Left ventricle myocardium inferior (tissue), 1 donor: Measurements from ENCODE around the gene EPN2. TPM values are rescaled to one million over a fixed set of nuclear protein-coding genes. Genes with fewer than 3 reads are reported as not detected.

Experiments
- DNase-seq: peaks from one replicate; pipeline ENCODE4 v3.0.0-alpha.2; 2020
- H3K27ac ChIP-seq: fragments of 200-600 bp; replicated peaks from 2 replicates; pipeline ENCODE4 v1.8.0; 2021
- H3K27me3 ChIP-seq: fragments of 200-600 bp; 2 replicates; pipeline ENCODE4 v1.8.0; 2021; ENCODE audit warnings: low read depth
- H3K36me3 ChIP-seq: fragments of 200-600 bp; 2 replicates; pipeline ENCODE4 v1.8.0; 2021
- H3K4me1 ChIP-seq: fragments of 200-600 bp; 2 replicates; pipeline ENCODE4 v1.8.0; 2021
- H3K4me3 ChIP-seq: fragments of 200-600 bp; 2 replicates; pipeline ENCODE4 v1.8.0; 2021; ENCODE audit warnings: mild to moderate bottlenecking, moderate library complexity
- H3K9me3 ChIP-seq: fragments of 200-600 bp; replicated peaks from 2 replicates; pipeline ENCODE4 v1.8.0; 2021
- CTCF ChIP-seq: fragments of 200-600 bp; IDR thresholded peaks from 2 replicates; pipeline ENCODE4 v1.8.0; 2021; ENCODE audit warnings: antibody characterized with exemption, mild to moderate bottlenecking, borderline replicate concordance
- intact Hi-C: fragments of 100-400 bp; cut with micrococcal nuclease; formaldehyde crosslinking; loops from one replicate; pipeline ENCODE4 v1.11.0; 2022
- total RNA-seq: library from RNA; stranded (reverse); fragmentation: NEBNext Ultra II Directional; extraction: Animal tissue kit (Norgen Biotek cat#: 25700); gene quantifications from one replicate; pipeline ENCODE4 v1.2.1, GENCODE V29; 2021
- donor health status: DM: no; HTN: yes; CAD: no; lungs with severe emphysema.

Gene EPN2
- total RNA-seq, 1 donor from 2014 or later: 71.7 TPM

DNA sequence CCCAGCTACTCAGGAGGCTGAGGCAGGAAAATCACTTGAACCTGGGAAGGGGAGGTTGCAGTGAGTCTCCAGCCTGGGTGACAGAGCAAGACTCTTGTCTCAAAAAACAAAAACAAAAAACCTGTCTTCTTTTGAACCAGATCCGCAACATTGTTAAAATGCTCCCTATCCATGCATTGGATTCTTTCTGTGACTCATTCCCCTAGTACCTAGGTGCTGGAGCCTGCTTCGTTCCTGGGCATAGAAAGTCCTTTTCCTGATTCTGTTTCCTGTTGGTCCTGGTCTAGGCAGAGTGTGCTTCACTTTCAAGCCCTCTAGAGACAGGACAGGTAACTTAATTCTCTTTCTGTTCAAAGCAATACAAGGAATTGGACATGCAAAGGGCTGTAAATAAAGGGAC is 5.2 kb downstream of the EPN2 start:
- intact Hi-C loops: no loop called here
- DNase-seq: no peak
- H3K36me3 ChIP-seq: no peaks in the 10 kb centered on the region
- no peak overlapping the region for H3K4me3 ChIP-seq
- H3K9me3 ChIP-seq: no peaks in the 10 kb centered on the region
- no peaks in the 10 kb centered on the region for H3K27me3 ChIP-seq
- H3K4me1 ChIP-seq: peaks cover 98% of the 10 kb centered on the region
- TF ChIP-seq CTCF: no peak
- H3K27ac ChIP-seq: peak overlapping the region; percentile 60

GRCh38 chr17:19242926-19243325 is 5.8 kb downstream of the EPN2 start:
- H3K27ac ChIP-seq: peak overlapping the region; percentile 60
- H3K4me1 ChIP-seq: peaks cover 98% of the 10 kb centered on the region
- TF ChIP-seq CTCF: no peak
- H3K27me3 ChIP-seq: no peaks in the 10 kb centered on the region
- intact Hi-C loops: no loop called here
- no peak for DNase-seq
- no peaks in the 10 kb centered on the region for H3K9me3 ChIP-seq
- no peaks in the 10 kb centered on the region for H3K36me3 ChIP-seq
- no peak overlapping the region for H3K4me3 ChIP-seq

DNA sequence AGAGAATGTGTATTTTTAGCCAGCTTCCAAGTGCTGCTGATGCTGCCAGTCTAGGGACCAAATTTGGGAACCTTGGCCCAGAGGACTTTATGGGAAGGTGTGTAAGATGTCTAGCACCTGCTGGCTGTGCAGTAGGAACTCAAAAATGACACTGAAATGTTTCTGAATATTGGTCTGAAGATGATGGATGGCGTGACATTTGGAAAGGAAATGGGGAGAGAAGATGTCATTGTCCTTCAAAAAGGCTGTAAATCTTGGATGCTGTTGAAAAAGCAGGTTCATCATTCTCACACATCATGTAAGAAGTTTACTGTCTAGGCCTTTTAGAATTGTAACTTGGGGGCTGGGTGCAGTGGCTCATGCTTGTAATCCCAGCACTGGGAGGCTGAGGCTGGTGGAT is 6.7 kb downstream of the EPN2 start:
- no peak for DNase-seq
- peaks cover 99% of the 10 kb centered on the region for H3K4me1 ChIP-seq
- H3K36me3 ChIP-seq: no peaks in the 10 kb centered on the region
- peak overlapping the region; percentile 60 for H3K27ac ChIP-seq
- H3K9me3 ChIP-seq: no peaks in the 10 kb centered on the region
- no peak overlapping the region for H3K4me3 ChIP-seq
- intact Hi-C loops: no loop called here
- no peak for TF ChIP-seq CTCF
- no peaks in the 10 kb centered on the region for H3K27me3 ChIP-seq

GRCh38 chr17:19244357-19244756 is 7.2 kb downstream of the EPN2 start:
- H3K4me1 ChIP-seq: peaks cover 99% of the 10 kb centered on the region
- no peak overlapping the region for H3K4me3 ChIP-seq
- H3K9me3 ChIP-seq: no peaks in the 10 kb centered on the region
- no peak overlapping the region for H3K27ac ChIP-seq
- no peak for DNase-seq
- intact Hi-C loops: no loop called here
- no peak for TF ChIP-seq CTCF
- H3K36me3 ChIP-seq: no peaks in the 10 kb centered on the region
- no peaks in the 10 kb centered on the region for H3K27me3 ChIP-seq

- Histone ChIP-seq H3K27me3 (no peaks in the 10 kb centered on the region), H3K27ac (no peak overlapping the region), H3K36me3 (no peaks in the 10 kb centered on the region), H3K4me3 (no peak overlapping the region), H3K4me1 (peaks cover 99% of the 10 kb centered on the region), H3K9me3 (no peaks in the 10 kb centered on the region)
- no peak for DNase-seq
- TF ChIP-seq CTCF: no peak
- intact Hi-C loops: no loop called here
Observed at GRCh38 chr17:19244781-19245180, 7.6 kb downstream of the EPN2 start.

GRCh38 chr17:19247473-19247872 is 10.3 kb downstream of the EPN2 start:
- Histone ChIP-seq H3K4me3 (no peak overlapping the region), H3K27ac (peak overlapping the region; percentile 91), H3K27me3 (no peaks in the 10 kb centered on the region), H3K36me3 (no peaks in the 10 kb centered on the region), H3K9me3 (no peaks in the 10 kb centered on the region), H3K4me1 (peaks cover 100% of the 10 kb centered on the region)
- intact Hi-C loops: no loop called here
- DNase-seq: no peak
- TF ChIP-seq CTCF: no peak
